ENCODE measurements around the gene PLBD2.

The PLBD2 gene

DNA sequence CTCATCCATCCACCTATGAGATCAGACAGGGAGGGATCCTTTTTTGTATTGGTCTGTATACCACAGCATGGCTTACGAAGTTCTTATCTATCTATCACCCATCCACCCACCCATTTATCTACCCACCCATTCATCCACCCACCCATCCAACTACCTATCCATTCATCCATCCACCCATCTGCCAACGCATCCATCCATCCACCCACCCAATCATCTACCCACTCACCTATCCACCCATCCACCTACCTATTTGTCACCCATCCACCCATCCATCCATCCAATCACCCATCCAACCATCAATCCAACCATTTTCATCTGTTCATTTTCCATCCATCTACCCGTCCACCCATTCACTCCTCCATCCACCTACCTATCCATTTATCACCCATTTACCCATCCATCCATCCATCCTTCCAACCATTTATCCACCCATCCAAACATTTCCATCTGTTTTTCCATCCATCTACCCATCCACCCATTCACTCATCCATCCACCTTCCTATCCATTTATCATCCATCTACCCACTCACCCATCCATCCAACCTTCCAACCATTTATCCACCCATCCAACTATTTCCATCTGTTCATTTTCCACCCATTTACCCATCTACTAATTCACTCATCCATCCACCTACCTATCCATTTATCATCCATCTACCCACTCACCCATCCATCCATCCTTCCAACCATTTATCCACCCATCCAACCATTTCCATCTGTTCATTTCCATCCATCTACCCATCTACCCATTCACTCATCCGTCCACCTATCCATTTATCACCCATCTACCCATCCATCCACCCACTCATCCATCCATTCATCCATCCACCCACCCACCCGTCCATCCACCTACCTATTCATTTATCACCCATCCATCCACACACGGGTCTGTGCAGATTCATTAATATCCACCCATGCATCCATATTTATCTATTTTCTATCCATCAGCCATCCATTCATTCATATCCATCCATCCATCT lies 32.0 kb downstream of the PLBD2 start:
- no peaks in the 10 kb centered on the region for H3K9me3 ChIP-seq (ENCODE audit: control insufficient read depth, insufficient read depth, low read depth, low read length)
- H3K4me3 ChIP-seq (ENCODE audit: low read depth, low read length), result no peak overlapping the region
- H3K27me3 ChIP-seq (ENCODE audit: control insufficient read depth, insufficient read depth, low read length), result no peaks in the 10 kb centered on the region
- no peak overlapping the region for H3K9ac ChIP-seq (ENCODE audit: low read length)
- peaks cover 21% of the 10 kb centered on the region for H3K36me3 ChIP-seq (ENCODE audit: control insufficient read depth, insufficient read depth, low read length)
- no peaks in the 10 kb centered on the region for H3K4me1 ChIP-seq (ENCODE audit: control insufficient read depth, insufficient read depth, low read length)
- no peak overlapping the region for H3K27ac ChIP-seq (ENCODE audit: low read depth, low read length)

DNA sequence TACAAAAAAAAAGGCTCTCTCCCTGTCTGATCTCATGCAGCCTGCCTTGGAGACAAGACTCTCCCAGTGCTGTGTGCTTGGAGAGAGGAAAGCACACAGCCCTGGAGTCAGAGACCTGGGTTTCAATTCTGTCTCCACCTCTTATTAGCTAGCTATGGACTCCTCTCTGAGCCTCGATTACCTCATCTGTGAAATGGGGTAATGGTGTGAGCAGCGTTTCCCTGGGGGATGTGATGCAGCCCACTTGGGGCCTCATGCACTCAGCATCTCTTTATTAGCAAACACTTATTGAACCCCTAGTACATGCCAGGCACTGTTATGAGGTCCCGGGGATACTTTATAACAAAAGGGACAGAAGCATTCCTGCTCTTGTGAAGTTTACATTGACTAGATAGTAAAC lies 32.8 kb downstream of the PLBD2 start:
- Histone ChIP-seq H3K9ac (ENCODE audit: low read length) (no peak overlapping the region), H3K36me3 (ENCODE audit: control insufficient read depth, insufficient read depth, low read length) (peaks cover 19% of the 10 kb centered on the region), H3K4me3 (ENCODE audit: low read depth, low read length) (no peak overlapping the region), H3K27ac (ENCODE audit: low read depth, low read length) (no peak overlapping the region), H3K9me3 (ENCODE audit: control insufficient read depth, insufficient read depth, low read depth, low read length) (no peaks in the 10 kb centered on the region), H3K27me3 (ENCODE audit: control insufficient read depth, insufficient read depth, low read length) (no peaks in the 10 kb centered on the region), H3K4me1 (ENCODE audit: control insufficient read depth, insufficient read depth, low read length) (no peaks in the 10 kb centered on the region)

DNA sequence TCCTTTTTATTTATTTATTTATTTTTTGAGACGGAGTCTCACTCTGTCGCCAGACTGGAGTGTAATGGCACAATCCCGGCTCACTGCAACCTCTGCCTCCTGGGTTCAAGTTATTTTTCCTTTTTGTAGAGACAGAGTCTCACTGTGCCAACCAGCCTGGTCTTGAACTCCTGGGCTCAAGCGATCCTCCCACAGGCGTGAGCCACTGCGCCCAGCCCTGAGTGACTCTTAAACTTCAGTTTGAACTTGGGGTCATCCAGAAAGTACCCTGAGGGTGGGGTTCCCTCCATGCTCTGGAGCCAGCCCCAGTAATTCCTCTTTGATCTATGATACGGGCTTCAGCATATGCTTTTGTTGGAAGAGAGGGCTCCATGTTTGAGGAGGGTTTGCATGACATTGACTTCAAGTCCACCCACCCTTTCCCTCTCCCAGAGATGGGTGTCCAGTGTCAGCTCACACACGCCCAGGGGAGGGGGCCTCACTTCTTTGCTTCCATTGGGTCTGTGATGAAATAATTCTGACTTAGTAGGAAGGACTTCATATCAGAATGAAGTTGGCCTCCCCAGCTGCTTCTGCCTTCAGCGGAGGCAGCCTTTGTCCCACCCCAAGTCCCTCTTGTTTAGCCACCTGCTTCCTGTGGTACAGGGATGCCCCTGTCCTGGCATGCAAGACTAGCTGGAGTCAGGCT lies 33.4 kb downstream of the PLBD2 start:
- Histone ChIP-seq H3K36me3 (ENCODE audit: control insufficient read depth, insufficient read depth, low read length) (peaks cover 15% of the 10 kb centered on the region), H3K4me1 (ENCODE audit: control insufficient read depth, insufficient read depth, low read length) (no peaks in the 10 kb centered on the region), H3K27ac (ENCODE audit: low read depth, low read length) (no peak overlapping the region), H3K27me3 (ENCODE audit: control insufficient read depth, insufficient read depth, low read length) (no peaks in the 10 kb centered on the region), H3K4me3 (ENCODE audit: low read depth, low read length) (no peak overlapping the region), H3K9me3 (ENCODE audit: control insufficient read depth, insufficient read depth, low read depth, low read length) (no peaks in the 10 kb centered on the region), H3K9ac (ENCODE audit: low read length) (no peak overlapping the region)

DNA sequence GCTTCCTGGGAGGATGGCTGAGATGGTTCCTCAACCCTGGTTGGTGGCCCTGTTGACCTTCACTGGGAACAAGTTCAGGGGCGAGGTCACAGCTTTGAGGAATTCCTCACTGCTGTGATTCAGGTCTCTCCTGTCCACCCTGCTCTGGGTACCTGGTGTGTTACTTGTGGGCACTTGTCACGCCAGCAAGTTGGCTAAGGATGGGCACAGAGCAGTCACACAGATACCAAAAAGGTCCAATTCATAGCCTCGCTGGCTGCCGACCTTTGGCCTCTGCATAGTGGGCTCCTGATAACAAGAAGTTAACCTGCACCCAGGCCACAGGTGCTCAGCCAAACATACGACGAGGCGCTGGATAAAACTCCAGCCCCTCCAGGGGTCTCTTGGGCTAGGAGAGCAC lies 34.1 kb downstream of the PLBD2 start:
- Histone ChIP-seq H3K4me3 (ENCODE audit: low read depth, low read length) (no peak overlapping the region), H3K27ac (ENCODE audit: low read depth, low read length) (no peak overlapping the region), H3K4me1 (ENCODE audit: control insufficient read depth, insufficient read depth, low read length) (0 out of 2 replicates have a peak, but pooled peaks cover 3% of the 10 kb centered on the region), H3K9ac (ENCODE audit: low read length) (no peak overlapping the region), H3K9me3 (ENCODE audit: control insufficient read depth, insufficient read depth, low read depth, low read length) (no peaks in the 10 kb centered on the region), H3K27me3 (ENCODE audit: control insufficient read depth, insufficient read depth, low read length) (no peaks in the 10 kb centered on the region), H3K36me3 (ENCODE audit: control insufficient read depth, insufficient read depth, low read length) (peaks cover 9% of the 10 kb centered on the region)

DNA sequence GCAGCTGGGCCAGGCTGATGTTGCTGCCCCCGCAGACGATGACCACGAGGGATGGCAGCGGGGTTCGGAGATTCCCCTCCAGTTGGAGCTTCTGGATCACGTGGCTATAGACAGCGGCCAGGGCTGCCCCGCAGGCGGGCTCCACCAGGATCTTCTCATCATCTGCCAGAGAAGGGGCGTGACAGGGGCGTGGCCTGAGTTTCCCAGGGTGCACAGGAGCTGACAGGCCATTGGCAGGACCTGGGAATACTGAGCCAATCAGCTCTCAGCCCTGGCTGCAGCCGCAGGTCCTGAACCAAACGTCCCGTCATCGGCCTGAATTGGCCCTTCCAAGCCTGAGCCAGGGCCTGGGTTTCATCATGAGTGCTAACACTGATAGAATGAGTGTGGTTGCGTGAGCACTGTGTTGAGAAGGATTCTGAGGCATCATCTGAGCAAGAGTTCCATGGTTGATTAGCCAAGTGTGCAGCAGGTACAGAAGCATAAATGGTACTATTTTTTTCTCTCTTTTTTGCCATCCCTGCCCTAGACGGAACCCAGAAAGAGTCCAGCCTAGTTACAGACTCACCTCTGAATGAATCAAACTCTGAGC lies 34.7 kb downstream of the PLBD2 start:
- H3K9me3 ChIP-seq (ENCODE audit: control insufficient read depth, insufficient read depth, low read depth, low read length), result no peaks in the 10 kb centered on the region
- H3K27me3 ChIP-seq (ENCODE audit: control insufficient read depth, insufficient read depth, low read length), result no peaks in the 10 kb centered on the region
- H3K9ac ChIP-seq (ENCODE audit: low read length), result no peak overlapping the region
- H3K27ac ChIP-seq (ENCODE audit: low read depth, low read length), result no peak overlapping the region
- H3K4me1 ChIP-seq (ENCODE audit: control insufficient read depth, insufficient read depth, low read length), result 0 out of 2 replicates have a peak, but pooled peaks cover 4% of the 10 kb centered on the region
- H3K36me3 ChIP-seq (ENCODE audit: control insufficient read depth, insufficient read depth, low read length), result peaks cover 5% of the 10 kb centered on the region
- no peak overlapping the region for H3K4me3 ChIP-seq (ENCODE audit: low read depth, low read length)

GRCh38 chr12:113393749-113394148 lies 35.4 kb downstream of the PLBD2 start:
- H3K9ac ChIP-seq (ENCODE audit: low read length), result no peak overlapping the region
- H3K36me3 ChIP-seq (ENCODE audit: control insufficient read depth, insufficient read depth, low read length), result peaks cover 3% of the 10 kb centered on the region
- 0 out of 2 replicates have a peak, but pooled peaks cover 4% of the 10 kb centered on the region for H3K4me1 ChIP-seq (ENCODE audit: control insufficient read depth, insufficient read depth, low read length)
- no peaks in the 10 kb centered on the region for H3K9me3 ChIP-seq (ENCODE audit: control insufficient read depth, insufficient read depth, low read depth, low read length)
- H3K27ac ChIP-seq (ENCODE audit: low read depth, low read length), result no peak overlapping the region
- no peak overlapping the region for H3K4me3 ChIP-seq (ENCODE audit: low read depth, low read length)
- no peaks in the 10 kb centered on the region for H3K27me3 ChIP-seq (ENCODE audit: control insufficient read depth, insufficient read depth, low read length)

DNA sequence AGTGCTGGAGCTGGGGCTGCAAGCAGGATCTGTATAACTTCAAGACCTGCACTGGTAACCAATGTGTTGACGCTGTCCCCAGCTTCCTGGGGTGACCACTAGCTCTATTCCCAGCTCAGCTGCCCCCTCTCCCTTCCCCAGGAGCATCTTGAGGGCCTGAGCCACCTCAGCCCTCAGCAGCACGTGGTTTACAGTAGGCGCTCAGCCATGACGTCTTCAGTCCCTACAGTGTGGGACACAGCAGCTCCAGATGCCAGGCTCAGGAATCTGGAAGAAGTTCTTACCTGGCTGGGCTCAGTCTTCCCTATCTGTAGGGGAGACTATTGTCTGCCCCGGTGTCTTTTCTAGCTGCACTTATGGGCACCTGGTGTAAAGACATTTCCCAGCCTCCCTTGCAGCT lies 36.7 kb downstream of the PLBD2 start:
- H3K4me3 ChIP-seq (ENCODE audit: low read depth, low read length), result no peak overlapping the region
- no peaks in the 10 kb centered on the region for H3K36me3 ChIP-seq (ENCODE audit: control insufficient read depth, insufficient read depth, low read length)
- H3K9me3 ChIP-seq (ENCODE audit: control insufficient read depth, insufficient read depth, low read depth, low read length), result no peaks in the 10 kb centered on the region
- H3K27me3 ChIP-seq (ENCODE audit: control insufficient read depth, insufficient read depth, low read length), result no peaks in the 10 kb centered on the region
- H3K4me1 ChIP-seq (ENCODE audit: control insufficient read depth, insufficient read depth, low read length), result 0 out of 2 replicates have a peak, but pooled peaks cover 4% of the 10 kb centered on the region
- no peak overlapping the region for H3K27ac ChIP-seq (ENCODE audit: low read depth, low read length)
- H3K9ac ChIP-seq (ENCODE audit: low read length), result no peak overlapping the region

GRCh38 chr12:113396200-113396599 lies 37.8 kb downstream of the PLBD2 start:
- Histone ChIP-seq H3K9me3 (ENCODE audit: control insufficient read depth, insufficient read depth, low read depth, low read length) (no peaks in the 10 kb centered on the region), H3K4me1 (ENCODE audit: control insufficient read depth, insufficient read depth, low read length) (0 out of 2 replicates have a peak, but pooled peaks cover 4% of the 10 kb centered on the region)

DNA sequence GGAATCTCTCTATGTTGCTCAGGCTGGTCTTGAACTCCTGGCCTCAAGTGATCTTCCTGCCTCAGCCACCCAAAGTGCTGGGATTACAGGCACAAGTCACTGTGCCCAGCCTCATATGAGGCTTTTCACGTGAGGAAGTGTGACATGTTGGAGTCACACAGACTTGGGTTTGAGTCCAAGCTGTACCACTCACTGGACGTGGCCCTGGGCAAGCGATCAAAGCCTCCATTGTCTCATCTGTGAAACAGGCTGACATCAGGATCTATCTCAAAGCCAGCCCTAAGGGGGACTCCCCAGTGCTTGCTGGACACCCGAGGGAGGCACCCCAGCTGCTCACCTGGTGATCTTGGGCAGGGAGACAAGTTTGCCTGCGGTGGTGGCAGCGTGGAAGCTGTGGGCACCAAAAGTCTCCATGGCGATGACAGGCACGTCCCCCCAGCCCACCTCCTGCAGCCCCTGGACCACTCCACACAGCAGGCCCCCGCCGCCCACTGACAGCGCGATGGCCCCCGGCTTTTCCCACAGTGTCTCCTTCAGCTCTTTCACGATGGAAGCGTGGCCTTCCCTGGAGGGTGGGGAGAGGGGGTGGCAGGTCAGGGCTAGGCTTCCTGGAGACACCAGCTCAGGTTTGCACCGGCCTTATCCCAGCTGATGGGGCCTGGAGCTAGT lies 38.6 kb downstream of the PLBD2 start:
- H3K9ac ChIP-seq (ENCODE audit: low read length), result no peak overlapping the region
- 0 out of 2 replicates have a peak, but pooled peaks cover 4% of the 10 kb centered on the region for H3K4me1 ChIP-seq (ENCODE audit: control insufficient read depth, insufficient read depth, low read length)
- no peaks in the 10 kb centered on the region for H3K9me3 ChIP-seq (ENCODE audit: control insufficient read depth, insufficient read depth, low read depth, low read length)
- H3K36me3 ChIP-seq (ENCODE audit: control insufficient read depth, insufficient read depth, low read length), result no peaks in the 10 kb centered on the region
- no peaks in the 10 kb centered on the region for H3K27me3 ChIP-seq (ENCODE audit: control insufficient read depth, insufficient read depth, low read length)
- no peak overlapping the region for H3K4me3 ChIP-seq (ENCODE audit: low read depth, low read length)
- no peak overlapping the region for H3K27ac ChIP-seq (ENCODE audit: low read depth, low read length)

More at GRCh38 chr12:113396200-113396599, 37.8 kb downstream of the PLBD2 start:
- Histone ChIP-seq H3K36me3 (ENCODE audit: control insufficient read depth, insufficient read depth, low read length) (no peaks in the 10 kb centered on the region), H3K27me3 (ENCODE audit: control insufficient read depth, insufficient read depth, low read length) (no peaks in the 10 kb centered on the region), H3K27ac (ENCODE audit: low read depth, low read length) (no peak overlapping the region), H3K9ac (ENCODE audit: low read length) (no peak overlapping the region), H3K4me3 (ENCODE audit: low read depth, low read length) (no peak overlapping the region)

DNA sequence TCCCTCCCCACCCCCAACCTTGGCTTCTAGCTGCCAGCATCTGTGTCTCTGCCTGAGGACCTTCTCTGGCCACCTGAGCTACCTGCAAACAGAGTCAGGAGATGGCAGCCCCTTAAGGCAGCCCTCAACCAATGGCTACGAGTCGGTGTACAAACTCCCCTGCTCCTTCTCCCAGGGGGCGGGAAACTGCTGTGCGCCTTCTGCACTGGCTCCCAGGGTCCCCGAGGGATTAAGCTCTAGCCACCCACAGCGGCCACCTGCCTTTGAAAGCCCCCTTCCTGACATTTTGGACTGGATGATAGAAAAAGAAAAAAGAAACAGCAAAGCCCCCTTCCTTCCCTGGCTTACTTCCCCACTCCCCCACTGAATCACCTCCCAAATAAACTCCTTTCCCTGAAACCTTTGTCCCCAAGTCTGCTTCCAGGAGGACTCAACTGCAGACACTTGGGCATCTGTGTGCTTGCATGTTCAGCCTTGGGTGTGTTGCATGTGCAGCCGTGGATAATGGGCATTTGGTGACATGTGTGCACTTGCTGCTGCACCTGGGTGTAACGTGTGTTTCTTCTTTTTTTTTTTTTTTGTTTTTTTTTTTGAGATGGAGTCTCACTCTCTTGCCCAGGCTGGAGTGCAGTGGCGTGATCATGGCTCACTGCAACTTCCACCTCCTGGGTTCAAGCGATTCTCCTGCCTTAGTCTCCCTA lies 39.3 kb downstream of the PLBD2 start:
- Histone ChIP-seq H3K4me3 (ENCODE audit: low read depth, low read length) (no peak overlapping the region), H3K4me1 (ENCODE audit: control insufficient read depth, insufficient read depth, low read length) (0 out of 2 replicates have a peak, but pooled peaks cover 4% of the 10 kb centered on the region)

More for the DNA sequence above, 39.3 kb downstream of the PLBD2 start:
- Histone ChIP-seq H3K9me3 (ENCODE audit: control insufficient read depth, insufficient read depth, low read depth, low read length) (no peaks in the 10 kb centered on the region), H3K36me3 (ENCODE audit: control insufficient read depth, insufficient read depth, low read length) (no peaks in the 10 kb centered on the region), H3K27ac (ENCODE audit: low read depth, low read length) (no peak overlapping the region), H3K27me3 (ENCODE audit: control insufficient read depth, insufficient read depth, low read length) (no peaks in the 10 kb centered on the region), H3K9ac (ENCODE audit: low read length) (no peak overlapping the region)
